ENCODE results near the gene INTS15. TPM values are rescaled to one million over a fixed set of nuclear protein-coding genes. Genes with fewer than 3 reads are reported as not detected.

INTS15 gene
- total RNA-seq, 1 donor from 2014 or later, result 39.6 TPM

DNA sequence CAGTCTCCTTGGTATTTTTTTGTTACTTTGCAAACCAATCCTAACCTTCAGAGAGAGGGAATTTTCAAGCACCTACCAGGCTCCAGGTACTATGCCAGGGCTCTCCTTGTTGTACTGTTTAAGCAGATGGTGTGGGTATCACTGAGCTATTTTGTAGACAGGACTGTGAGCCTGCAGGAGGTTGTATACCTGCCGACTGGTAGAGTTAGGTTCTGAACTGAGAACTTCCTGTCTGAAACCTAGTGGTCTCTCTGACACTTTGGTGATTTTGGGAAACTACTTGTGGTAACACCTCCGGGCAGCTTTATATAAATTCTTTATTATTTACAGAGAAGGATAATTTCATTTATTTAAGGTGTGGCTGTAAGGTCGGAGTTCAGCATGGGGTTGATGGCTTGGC, 30.1 kb downstream of the INTS15 start:
- DNase-seq (ENCODE audit: low spot score), result no peak
- Mint-ChIP-seq H3K27me3 (ENCODE audit: unreplicated experiment) (peaks cover 26% of the 10 kb centered on the region), H3K27ac (ENCODE audit: unreplicated experiment) (no peak overlapping the region), H3K4me3 (ENCODE audit: unreplicated experiment) (peak overlapping the region; percentile 12), H3K9me3 (ENCODE audit: unreplicated experiment) (no peaks in the 10 kb centered on the region), H3K4me1 (ENCODE audit: unreplicated experiment) (peaks cover 15% of the 10 kb centered on the region), H3K36me3 (ENCODE audit: low read depth, unreplicated experiment) (peaks cover 26% of the 10 kb centered on the region)
- TF ChIP-seq, protein P1, sequence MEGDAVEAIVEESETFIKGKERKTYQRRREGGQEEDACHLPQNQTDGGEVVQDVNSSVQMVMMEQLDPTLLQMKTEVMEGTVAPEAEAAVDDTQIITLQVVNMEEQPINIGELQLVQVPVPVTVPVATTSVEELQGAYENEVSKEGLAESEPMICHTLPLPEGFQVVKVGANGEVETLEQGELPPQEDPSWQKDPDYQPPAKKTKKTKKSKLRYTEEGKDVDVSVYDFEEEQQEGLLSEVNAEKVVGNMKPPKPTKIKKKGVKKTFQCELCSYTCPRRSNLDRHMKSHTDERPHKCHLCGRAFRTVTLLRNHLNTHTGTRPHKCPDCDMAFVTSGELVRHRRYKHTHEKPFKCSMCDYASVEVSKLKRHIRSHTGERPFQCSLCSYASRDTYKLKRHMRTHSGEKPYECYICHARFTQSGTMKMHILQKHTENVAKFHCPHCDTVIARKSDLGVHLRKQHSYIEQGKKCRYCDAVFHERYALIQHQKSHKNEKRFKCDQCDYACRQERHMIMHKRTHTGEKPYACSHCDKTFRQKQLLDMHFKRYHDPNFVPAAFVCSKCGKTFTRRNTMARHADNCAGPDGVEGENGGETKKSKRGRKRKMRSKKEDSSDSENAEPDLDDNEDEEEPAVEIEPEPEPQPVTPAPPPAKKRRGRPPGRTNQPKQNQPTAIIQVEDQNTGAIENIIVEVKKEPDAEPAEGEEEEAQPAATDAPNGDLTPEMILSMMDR (IDR thresholded peaks at IDR 0.05; ENCODE audit: unreplicated experiment), result no peak

DNA sequence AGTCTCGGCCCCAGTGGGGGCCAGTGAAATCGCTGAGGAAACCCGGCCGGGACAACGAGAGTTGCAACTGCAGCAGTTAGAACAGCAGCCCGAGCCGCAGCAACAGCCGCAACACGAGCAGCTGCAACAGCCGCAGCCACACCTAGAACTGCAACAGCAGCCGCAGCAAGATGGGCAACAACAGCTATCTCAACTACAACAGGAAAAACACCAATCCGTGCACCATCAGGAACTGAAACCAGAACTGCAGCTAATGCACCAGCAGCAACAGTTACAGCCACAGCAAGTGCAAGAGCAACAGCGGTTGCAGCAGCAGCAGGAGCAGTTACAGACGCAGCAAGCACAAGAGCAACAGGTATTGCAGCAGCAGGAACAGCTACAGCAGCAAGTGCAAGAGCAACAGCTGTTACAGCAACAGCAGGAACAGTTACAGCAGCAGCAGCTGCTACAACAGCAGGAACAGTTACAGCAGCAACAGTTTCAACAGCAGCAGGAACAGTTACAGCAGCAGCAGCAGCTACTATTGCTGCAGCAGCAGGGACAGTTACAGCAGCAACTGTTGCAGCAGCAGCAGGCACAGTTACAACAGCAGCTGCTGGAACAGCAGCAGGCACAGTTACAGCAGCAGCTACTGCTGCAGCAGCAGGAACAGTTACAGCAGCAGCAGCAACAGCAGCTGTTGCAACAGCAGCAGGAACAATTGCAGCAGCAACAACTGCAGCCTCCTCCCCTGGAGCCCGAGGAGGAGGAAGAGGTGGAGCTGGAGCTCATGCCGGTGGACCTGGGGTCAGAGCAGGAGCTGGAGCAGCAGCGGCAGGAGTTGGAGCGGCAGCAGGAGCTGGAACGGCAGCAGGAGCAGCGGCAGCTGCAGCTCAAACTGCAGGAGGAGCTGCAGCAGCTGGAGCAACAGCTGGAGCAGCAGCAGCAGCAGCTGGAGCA, 31.6 kb downstream of the INTS15 start:
- no peak overlapping the region for H3K27ac Mint-ChIP-seq (ENCODE audit: unreplicated experiment)
- H3K4me3 Mint-ChIP-seq (ENCODE audit: unreplicated experiment), result peak overlapping the region; percentile 60
- peaks cover 26% of the 10 kb centered on the region for H3K36me3 Mint-ChIP-seq (ENCODE audit: low read depth, unreplicated experiment)
- TF ChIP-seq, protein P1 (IDR thresholded peaks at IDR 0.05; ENCODE audit: unreplicated experiment), result no peak
- H3K9me3 Mint-ChIP-seq (ENCODE audit: unreplicated experiment), result no peaks in the 10 kb centered on the region
- peaks cover 15% of the 10 kb centered on the region for H3K4me1 Mint-ChIP-seq (ENCODE audit: unreplicated experiment)
- peaks cover 24% of the 10 kb centered on the region for H3K27me3 Mint-ChIP-seq (ENCODE audit: unreplicated experiment)
- DNase-seq (ENCODE audit: low spot score), result no peak

DNA sequence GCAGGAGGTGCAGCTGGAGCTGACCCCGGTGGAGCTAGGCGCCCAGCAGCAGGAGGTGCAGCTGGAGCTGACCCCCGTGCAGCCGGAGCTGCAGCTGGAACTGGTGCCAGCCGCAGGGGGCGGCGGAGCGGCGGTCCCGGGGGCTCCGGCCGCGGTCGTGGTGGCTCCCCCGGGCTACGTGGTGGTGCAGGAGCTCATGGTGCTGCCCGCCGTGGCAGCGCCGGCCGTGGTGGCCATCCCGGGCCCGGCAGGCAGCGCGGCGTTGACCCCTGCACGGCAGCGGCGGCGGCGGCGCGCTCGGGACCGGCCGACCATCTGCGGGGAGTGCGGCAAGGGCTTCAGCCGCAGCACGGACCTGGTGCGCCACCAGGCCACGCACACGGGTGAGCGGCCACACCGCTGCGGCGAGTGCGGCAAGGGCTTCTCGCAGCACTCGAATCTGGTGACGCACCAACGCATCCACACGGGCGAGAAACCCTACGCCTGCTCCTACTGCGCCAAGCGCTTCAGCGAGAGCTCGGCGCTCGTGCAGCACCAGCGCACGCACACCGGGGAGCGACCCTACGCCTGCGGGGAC, 32.4 kb downstream of the INTS15 start:
- H3K4me1 Mint-ChIP-seq (ENCODE audit: unreplicated experiment), result peaks cover 15% of the 10 kb centered on the region
- no peak overlapping the region for H3K27ac Mint-ChIP-seq (ENCODE audit: unreplicated experiment)
- H3K27me3 Mint-ChIP-seq (ENCODE audit: unreplicated experiment), result peaks cover 22% of the 10 kb centered on the region
- H3K36me3 Mint-ChIP-seq (ENCODE audit: low read depth, unreplicated experiment), result peaks cover 26% of the 10 kb centered on the region
- no peak for DNase-seq (ENCODE audit: low spot score)
- no peaks in the 10 kb centered on the region for H3K9me3 Mint-ChIP-seq (ENCODE audit: unreplicated experiment)
- TF ChIP-seq, protein P1 (IDR thresholded peaks at IDR 0.05; ENCODE audit: unreplicated experiment), result no peak
- H3K4me3 Mint-ChIP-seq (ENCODE audit: unreplicated experiment), result no peak overlapping the region

DNA sequence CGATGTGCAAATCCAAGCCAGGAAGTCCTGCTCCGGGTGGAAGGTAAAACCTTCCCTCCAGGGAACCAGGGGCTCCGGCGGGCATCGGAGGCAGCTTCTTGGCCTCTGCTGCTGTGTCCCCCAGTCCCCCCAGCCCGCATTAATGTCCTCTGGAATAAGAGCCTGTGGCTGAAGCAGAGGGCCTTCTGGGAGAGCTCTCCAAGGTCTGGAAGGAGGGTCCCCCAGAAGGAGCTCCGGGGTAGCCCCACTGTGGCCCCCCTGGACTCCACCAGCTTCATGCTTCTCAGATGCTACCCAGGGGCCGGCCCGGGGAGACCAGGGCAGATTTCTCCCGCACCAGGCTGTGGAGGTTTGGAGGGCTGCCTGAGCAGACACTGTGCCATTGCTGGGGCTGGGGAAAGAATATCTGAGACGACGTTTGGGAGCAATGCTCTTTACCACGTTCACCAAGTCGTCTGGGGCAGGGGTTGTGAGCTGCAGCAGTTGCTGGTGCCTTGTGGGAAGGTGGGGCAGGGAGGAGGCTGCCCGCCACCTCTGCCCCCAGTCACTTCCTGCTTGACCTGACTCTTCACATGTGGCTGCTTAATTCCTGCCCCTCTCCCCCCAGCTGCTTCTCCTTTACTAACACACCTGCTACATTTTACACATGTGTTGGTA, 33.9 kb downstream of the INTS15 start:
- Mint-ChIP-seq H3K4me3 (ENCODE audit: unreplicated experiment) (no peak overlapping the region), H3K9me3 (ENCODE audit: unreplicated experiment) (no peaks in the 10 kb centered on the region), H3K36me3 (ENCODE audit: low read depth, unreplicated experiment) (peaks cover 21% of the 10 kb centered on the region), H3K27me3 (ENCODE audit: unreplicated experiment) (peaks cover 16% of the 10 kb centered on the region), H3K4me1 (ENCODE audit: unreplicated experiment) (peaks cover 10% of the 10 kb centered on the region), H3K27ac (ENCODE audit: unreplicated experiment) (no peak overlapping the region)
- TF ChIP-seq, protein P1 (IDR thresholded peaks at IDR 0.05; ENCODE audit: unreplicated experiment), result no peak
- DNase-seq (ENCODE audit: low spot score), result no peak
